ENCODE measurements around the gene ZNF766.

GRCh38 chr19:52227980-52228379, 41.4 kb upstream of the ZNF766 start:
- TF ChIP-seq CTCF (IDR thresholded peaks at IDR 0.05; ENCODE audit: borderline replicate concordance, extremely low read depth, low read length, poor library complexity, severe bottlenecking) (no peak), EZH2 (IDR thresholded peaks at IDR 0.05; ENCODE audit: borderline replicate concordance, low read depth, low read length, severe bottlenecking) (no peak)
